Chondrocyte (in vitro differentiated cells): ENCODE measurements around the gene NUPR2. TPM values are rescaled to one million over a fixed set of nuclear protein-coding genes. Genes with fewer than 3 reads are reported as not detected.
"Not testable (repeated sequence)": the region's sequence is repeated elsewhere in the genome, so short reads cannot be mapped to it uniquely, and the experiment has no call there.

Source experiments
- DNase-seq: peaks from one replicate; pipeline ENCODE4 v3.0.0; 2021; ENCODE audit warnings: mixed read lengths, low spot score
- H3K27ac Mint-ChIP-seq: one replicate; pipeline ENCODE4 v1.8.0; 2021; ENCODE audit warnings: mild to moderate bottlenecking, moderate library complexity, mixed read lengths; ENCODE audit not compliant: unreplicated experiment
- H3K27me3 Mint-ChIP-seq: 2 replicates; pipeline ENCODE4 v1.8.0; 2021; ENCODE audit warnings: low read depth, mixed read lengths
- H3K36me3 Mint-ChIP-seq: 2 replicates; pipeline ENCODE4 v1.8.0; 2021; ENCODE audit warnings: low read depth, mixed read lengths
- H3K4me1 Mint-ChIP-seq: 2 replicates; pipeline ENCODE4 v1.8.0; 2021; ENCODE audit warnings: low read depth, mild to moderate bottlenecking, mixed read lengths
- H3K4me3 Mint-ChIP-seq: one replicate; pipeline ENCODE4 v1.8.0; 2021; ENCODE audit warnings: mild to moderate bottlenecking, moderate library complexity, mixed read lengths; ENCODE audit not compliant: unreplicated experiment
- H3K9me3 Mint-ChIP-seq: 2 replicates; pipeline ENCODE4 v1.8.0; 2021; ENCODE audit warnings: low read depth, mixed read lengths
- CTCF ChIP-seq: fragments of 200-600 bp; sonication (generic); IDR thresholded peaks from 2 replicates; pipeline ENCODE4 v1.5.0; 2021; ENCODE audit warnings: antibody characterized with exemption, mild to moderate bottlenecking, moderate library complexity
- total RNA-seq: library from RNA; stranded (reverse); gene quantifications from 3 replicates; pipeline ENCODE4 v1.2.1, GENCODE V29; 2021

The NUPR2 gene
- total RNA-seq, 1 donor from 2014 or later: not detected

- Mint-ChIP-seq H3K36me3 (peaks cover 15% of the 10 kb centered on the region), H3K9me3 (no peaks in the 10 kb centered on the region), H3K27me3 (no peaks in the 10 kb centered on the region), H3K4me3 (no peak overlapping the region), H3K27ac (peak overlapping the region; percentile 89), H3K4me1 (peaks cover 22% of the 10 kb centered on the region)
- peak; percentile 87 for DNase-seq
- TF ChIP-seq CTCF: peak; percentile 56
Measured at GRCh38 chr7:56079450-56080185, 36.6 kb downstream of the NUPR2 start.

- H3K36me3 Mint-ChIP-seq: peaks cover 17% of the 10 kb centered on the region
- no peaks in the 10 kb centered on the region for H3K27me3 Mint-ChIP-seq
Measured at GRCh38 chr7:56078196-56078595, 38.0 kb downstream of the NUPR2 start.

GRCh38 chr7:56077681-56078080 is 38.5 kb downstream of the NUPR2 start:
- Mint-ChIP-seq H3K27ac (no peak overlapping the region), H3K9me3 (no peaks in the 10 kb centered on the region), H3K27me3 (no peaks in the 10 kb centered on the region), H3K4me1 (peaks cover 28% of the 10 kb centered on the region), H3K4me3 (no peak overlapping the region), H3K36me3 (peaks cover 20% of the 10 kb centered on the region)
- peak; percentile 25 for DNase-seq
- no peak for TF ChIP-seq CTCF

More at GRCh38 chr7:56078196-56078595, 38.0 kb downstream of the NUPR2 start:
- Mint-ChIP-seq H3K27ac (no peak overlapping the region), H3K9me3 (no peaks in the 10 kb centered on the region), H3K4me3 (no peak overlapping the region), H3K4me1 (peaks cover 27% of the 10 kb centered on the region)
- peak; percentile 87 for DNase-seq
- no peak for TF ChIP-seq CTCF

GRCh38 chr7:56074371-56074791 is 41.8 kb downstream of the NUPR2 start:
- H3K4me3 Mint-ChIP-seq: no peak overlapping the region
- TF ChIP-seq CTCF: peak; percentile 94
- peaks cover 23% of the 10 kb centered on the region for H3K36me3 Mint-ChIP-seq

GRCh38 chr7:56066376-56066775 is 49.8 kb downstream of the NUPR2 start:
- not testable (repeated sequence) for H3K4me3 Mint-ChIP-seq, H3K27ac Mint-ChIP-seq, H3K9me3 Mint-ChIP-seq, H3K27me3 Mint-ChIP-seq
- DNase-seq: peak; percentile 33
- peaks cover 27% of the 10 kb centered on the region for H3K4me1 Mint-ChIP-seq
- H3K36me3 Mint-ChIP-seq: peaks cover 25% of the 10 kb centered on the region

More at GRCh38 chr7:56074371-56074791, 41.8 kb downstream of the NUPR2 start:
- Mint-ChIP-seq H3K9me3 (no peaks in the 10 kb centered on the region), H3K27me3 (no peaks in the 10 kb centered on the region), H3K27ac (peak overlapping the region; percentile 86), H3K4me1 (peaks cover 18% of the 10 kb centered on the region)
- DNase-seq: peak; percentile 86

Other genes with a start within 250 kb of the NUPR2 start
- gene ZNF713, start 229.0 kb downstream of the NUPR2 start, total RNA-seq: 2.8 to 3.6 TPM (median 3.5 TPM) in 3 replicates
- 11.8 to 13.0 TPM (median 11.9 TPM) in 3 replicates for gene MRPS17, start 164.5 kb downstream of the NUPR2 start, total RNA-seq
- gene NIPSNAP2, start 151.8 kb downstream of the NUPR2 start, total RNA-seq: 37.3 to 43.4 TPM (median 43.0 TPM) in 3 replicates
- 11.4 to 37.5 TPM (median 35.9 TPM) in 3 replicates for gene PSPH, start 65.0 kb downstream of the NUPR2 start, total RNA-seq
- 97.2 to 123 TPM (median 101 TPM) in 3 replicates for gene CCT6A, start 64.7 kb downstream of the NUPR2 start, total RNA-seq
- 158 to 182 TPM (median 160 TPM) in 3 replicates for gene SUMF2, start 52.1 kb downstream of the NUPR2 start, total RNA-seq
- gene PHKG1, start 23.5 kb downstream of the NUPR2 start, total RNA-seq: 0.15 to 0.62 TPM (median 0.24 TPM) in 3 replicates
- 119 to 232 TPM (median 120 TPM) in 3 replicates for gene CHCHD2, start 9.9 kb downstream of the NUPR2 start, total RNA-seq